Colonic mucosa (tissue), 4 donors: ENCODE results near the gene TMEM163. TPM values are rescaled to one million over a fixed set of nuclear protein-coding genes. Genes with fewer than 3 reads are reported as not detected.

ENCODE experiments used
- DNase-seq: peaks from one replicate; pipeline ENCODE4 v3.0.0-alpha.2; 2020
- H3K27ac ChIP-seq: fragments of 200-600 bp; one replicate; pipeline ENCODE4 v1.8.0; 2021
- H3K27me3 ChIP-seq: fragments of 200-600 bp; one replicate; pipeline ENCODE4 v1.8.0; 2021
- H3K36me3 ChIP-seq: fragments of 200-600 bp; one replicate; pipeline ENCODE4 v1.8.0; 2021
- H3K4me1 ChIP-seq: fragments of 200-600 bp; one replicate; pipeline ENCODE4 v1.8.0; 2021; ENCODE audit warnings: mild to moderate bottlenecking
- H3K4me3 ChIP-seq: fragments of 200-600 bp; one replicate; pipeline ENCODE4 v1.8.0; 2021
- H3K9ac ChIP-seq, 2 donors: one replicate each; pipeline ENCODE4 v1.7.0; 2013; ENCODE audit warnings: control low read depth in 2 of 2, low read depth in 2 of 2, low read length in 2 of 2
- H3K9me3 ChIP-seq: fragments of 200-600 bp; one replicate; pipeline ENCODE4 v1.8.0; 2021
- CTCF ChIP-seq: fragments of 200-600 bp; IDR thresholded peaks from one replicate; pipeline ENCODE4 v1.8.0; 2022; ENCODE audit warnings: antibody characterized with exemption, mild to moderate bottlenecking
- intact Hi-C: fragments of 100-400 bp; cut with DNase I; formaldehyde crosslinking; loops from one replicate; pipeline ENCODE4 v1.14.1; 2022
- total RNA-seq, 2 donors: library from RNA; stranded (reverse); fragmentation: NEBNext Ultra II Directional in 1 of 2; extraction: Animal tissue kit (Norgen Biotek cat#: 25700) in 1 of 2; gene quantifications; one replicate each; pipeline ENCODE4 v1.2.1, GENCODE V29; 2021
- donor health status: healthy.
- donor health status: DM: no; HTN: no; CAD: no.
- donor health status: DM: no; HTN: no; CAD: no.

Gene TMEM163
- total RNA-seq, 2 donors from 2014 or later, result 0.29 TPM; not detected in 1

- TF ChIP-seq CTCF, result no peak
- Histone ChIP-seq H3K9me3 (no peaks in the 10 kb centered on the region), H3K4me3 (no peak overlapping the region), H3K27me3 (no peaks in the 10 kb centered on the region), H3K36me3 (no peaks in the 10 kb centered on the region), H3K4me1 (peaks cover 3% of the 10 kb centered on the region), H3K27ac (no peak overlapping the region), H3K9ac (no peak overlapping the region)
- intact Hi-C loops, result loop anchor here (10.0 kb wide), 1 partner anchor 162 kb away; no protein-coding TSS in a partner anchor
- no peak for DNase-seq
Observed at GRCh38 chr2:134406311-134406710, 312.5 kb downstream of the TMEM163 start.

Other genes with a start within 250 kb of the TMEM163 start
- gene ACMSD, start 119.6 kb upstream of the TMEM163 start, total RNA-seq, result not detected
- gene CCNT2, start 199.8 kb upstream of the TMEM163 start, total RNA-seq, result 10 to 100 TPM; 26.3 to 38.7 TPM